GM23248 (cell line): ENCODE measurements around the gene STK26.

ENCODE experiments used
- EZH2 ChIP-seq: fragments of 200-600 bp; sonication (generic); IDR thresholded peaks from 2 replicates; pipeline ENCODE4 v1.6.1; 2018; ENCODE audit warnings: antibody characterized with exemption, mild to moderate bottlenecking; ENCODE audit not compliant: insufficient read depth, poor library complexity, severe bottlenecking
- EZH2phosphoT487 ChIP-seq: fragments of 200-600 bp; sonication (generic); IDR thresholded peaks from 2 replicates; pipeline ENCODE4 v1.6.1; 2018; ENCODE audit warnings: antibody characterized with exemption, moderate library complexity, mild to moderate bottlenecking, low read depth; ENCODE audit not compliant: insufficient read depth

- TF ChIP-seq EZH2 (no peak), EZH2phosphoT487 (no peak)
Observed at GRCh38 chrX:131975851-131976250, 47.3 kb upstream of the STK26 start.
